ENCODE measurements around the gene PSMA3. TPM values are rescaled to one million over a fixed set of nuclear protein-coding genes. Genes with fewer than 3 reads are reported as not detected.

Gene PSMA3
- total RNA-seq, result 100 to 1,000 TPM; 485 to 528 (median 512) TPM

- Mint-ChIP-seq H3K27me3 (ENCODE audit: low read depth) (no peaks in the 10 kb centered on the region), H3K9me3 (no peaks in the 10 kb centered on the region), H3K4me3 (peak within 1 kb of the TSS; percentile 94), H3K4me1 (ENCODE audit: low read depth) (peaks cover 41% of the 10 kb centered on the region), H3K36me3 (ENCODE audit: insufficient read depth) (peaks cover 9% of the 10 kb centered on the region)
- ATAC-seq, result peak; percentile 91 to 94
- peak; percentile 96 for DNase-seq
Observed at GRCh38 chr14:58244556-58245387, at the start of gene PSMA3. PSMA3 (plus strand) TSS chr14:58244843; CDS start chr14:58244921, 78 bp downstream.

GRCh38 chr14:58196198-58196597 is 48.4 kb upstream of the PSMA3 start:
- no peak for ATAC-seq
- no peaks in the 10 kb centered on the region for H3K27me3 Mint-ChIP-seq (ENCODE audit: low read depth)

GRCh38 chr14:58198086-58198485 is 46.6 kb upstream of the PSMA3 start:
- no peaks in the 10 kb centered on the region for H3K36me3 Mint-ChIP-seq (ENCODE audit: insufficient read depth)
- no peak for ATAC-seq
- H3K9me3 Mint-ChIP-seq, result no peaks in the 10 kb centered on the region
- peaks cover 33% of the 10 kb centered on the region for H3K4me1 Mint-ChIP-seq (ENCODE audit: low read depth)
- no peaks in the 10 kb centered on the region for H3K27me3 Mint-ChIP-seq (ENCODE audit: low read depth)
- DNase-seq, result no peak
- peak overlapping the region; percentile 32 for H3K4me3 Mint-ChIP-seq

More at GRCh38 chr14:58196198-58196597, 48.4 kb upstream of the PSMA3 start:
- no peak for DNase-seq
- Mint-ChIP-seq H3K9me3 (no peaks in the 10 kb centered on the region), H3K4me3 (no peak overlapping the region), H3K4me1 (ENCODE audit: low read depth) (peaks cover 23% of the 10 kb centered on the region), H3K36me3 (ENCODE audit: insufficient read depth) (no peaks in the 10 kb centered on the region)

- peak within 1 kb of the TSS; percentile 96 for H3K4me3 Mint-ChIP-seq
- DNase-seq, result peak; percentile 82
- H3K9me3 Mint-ChIP-seq, result no peaks in the 10 kb centered on the region
- peak; percentile 95 to 97 for ATAC-seq
- H3K36me3 Mint-ChIP-seq (ENCODE audit: insufficient read depth), result peaks cover 6% of the 10 kb centered on the region
- H3K4me1 Mint-ChIP-seq (ENCODE audit: low read depth), result peaks cover 33% of the 10 kb centered on the region
- no peaks in the 10 kb centered on the region for H3K27me3 Mint-ChIP-seq (ENCODE audit: low read depth)
Observed at GRCh38 chr14:58199726-58200479, 44.7 kb upstream of the PSMA3 start, which contains the start of gene ACTR10. ACTR10 (plus strand) TSS chr14:58200149; CDS start chr14:58200218, 69 bp downstream.

GRCh38 chr14:58200480-58200841 is 44.2 kb upstream of the PSMA3 start:
- ATAC-seq (peak; percentile 24 to 27), DNase-seq (no peak)
- no peaks in the 10 kb centered on the region for H3K9me3 Mint-ChIP-seq
- peaks cover 33% of the 10 kb centered on the region for H3K4me1 Mint-ChIP-seq (ENCODE audit: low read depth)
- H3K36me3 Mint-ChIP-seq (ENCODE audit: insufficient read depth), result peaks cover 6% of the 10 kb centered on the region
- no peaks in the 10 kb centered on the region for H3K27me3 Mint-ChIP-seq (ENCODE audit: low read depth)
- peak overlapping the region; percentile 96 for H3K4me3 Mint-ChIP-seq

GRCh38 chr14:58200846-58201245 is 43.8 kb upstream of the PSMA3 start:
- Mint-ChIP-seq H3K4me1 (ENCODE audit: low read depth) (peaks cover 33% of the 10 kb centered on the region), H3K4me3 (peak overlapping the region; percentile 96), H3K9me3 (no peaks in the 10 kb centered on the region), H3K36me3 (ENCODE audit: insufficient read depth) (peaks cover 6% of the 10 kb centered on the region), H3K27me3 (ENCODE audit: low read depth) (no peaks in the 10 kb centered on the region)
- no peak for DNase-seq
- no peak for ATAC-seq

GRCh38 chr14:58213176-58213575 is 31.5 kb upstream of the PSMA3 start:
- ATAC-seq (no peak), DNase-seq (no peak)
- H3K27me3 Mint-ChIP-seq (ENCODE audit: low read depth), result no peaks in the 10 kb centered on the region
- no peak overlapping the region for H3K4me3 Mint-ChIP-seq
- H3K9me3 Mint-ChIP-seq, result peaks cover 3% of the 10 kb centered on the region
- H3K36me3 Mint-ChIP-seq (ENCODE audit: insufficient read depth), result peaks cover 29% of the 10 kb centered on the region
- peaks cover 2% of the 10 kb centered on the region for H3K4me1 Mint-ChIP-seq (ENCODE audit: low read depth)

- ATAC-seq, result no peak
- no peak overlapping the region for H3K4me3 Mint-ChIP-seq
- peaks cover 26% of the 10 kb centered on the region for H3K36me3 Mint-ChIP-seq (ENCODE audit: insufficient read depth)
- peaks cover 3% of the 10 kb centered on the region for H3K9me3 Mint-ChIP-seq
- DNase-seq, result no peak
- H3K4me1 Mint-ChIP-seq (ENCODE audit: low read depth), result peaks cover 2% of the 10 kb centered on the region
- H3K27me3 Mint-ChIP-seq (ENCODE audit: low read depth), result no peaks in the 10 kb centered on the region
Observed at GRCh38 chr14:58215191-58215914, 29.3 kb upstream of the PSMA3 start.

- DNase-seq (no peak), ATAC-seq (no peak)
- Mint-ChIP-seq H3K36me3 (ENCODE audit: insufficient read depth) (peaks cover 24% of the 10 kb centered on the region), H3K27me3 (ENCODE audit: low read depth) (no peaks in the 10 kb centered on the region), H3K4me3 (no peak overlapping the region), H3K9me3 (peaks cover 3% of the 10 kb centered on the region), H3K4me1 (ENCODE audit: low read depth) (peaks cover 2% of the 10 kb centered on the region)
Observed at GRCh38 chr14:58216544-58216943, 28.1 kb upstream of the PSMA3 start.

GRCh38 chr14:58227096-58227819 is 17.4 kb upstream of the PSMA3 start:
- Mint-ChIP-seq H3K9me3 (no peaks in the 10 kb centered on the region), H3K4me1 (ENCODE audit: low read depth) (no peaks in the 10 kb centered on the region), H3K36me3 (ENCODE audit: insufficient read depth) (peaks cover 6% of the 10 kb centered on the region), H3K4me3 (no peak overlapping the region), H3K27me3 (ENCODE audit: low read depth) (no peaks in the 10 kb centered on the region)
- DNase-seq (no peak), ATAC-seq (no peak)

GRCh38 chr14:58238252-58239243 is 6.1 kb upstream of the PSMA3 start:
- ATAC-seq (peak in 1 of 2 donors; percentile 6), DNase-seq (no peak)

GRCh38 chr14:58239244-58240195 is 5.1 kb upstream of the PSMA3 start:
- ATAC-seq, result peak; percentile 32 to 50

More at GRCh38 chr14:58238252-58239243, 6.1 kb upstream of the PSMA3 start:
- Mint-ChIP-seq H3K27me3 (ENCODE audit: low read depth) (no peaks in the 10 kb centered on the region), H3K4me3 (no peak overlapping the region), H3K9me3 (no peaks in the 10 kb centered on the region), H3K4me1 (ENCODE audit: low read depth) (peaks cover 18% of the 10 kb centered on the region), H3K36me3 (ENCODE audit: insufficient read depth) (no peaks in the 10 kb centered on the region)

More at GRCh38 chr14:58239244-58240195, 5.1 kb upstream of the PSMA3 start:
- H3K27me3 Mint-ChIP-seq (ENCODE audit: low read depth), result no peaks in the 10 kb centered on the region
- peak; percentile 86 for DNase-seq
- no peaks in the 10 kb centered on the region for H3K36me3 Mint-ChIP-seq (ENCODE audit: insufficient read depth)
- H3K4me3 Mint-ChIP-seq, result no peak overlapping the region
- peaks cover 24% of the 10 kb centered on the region for H3K4me1 Mint-ChIP-seq (ENCODE audit: low read depth)
- no peaks in the 10 kb centered on the region for H3K9me3 Mint-ChIP-seq

Data from activated T-cell treated with anti-CD3 and anti-CD28 coated beads, Interleukin-2, amount 50 U/mL, for 4 hours (primary cell).